ENCODE data around the gene FXYD6. TPM values are rescaled to one million over a fixed set of nuclear protein-coding genes. Genes with fewer than 3 reads are reported as not detected.

Gene FXYD6
- total and polyA plus RNA-seq, 9 of the 15 experiments (the other 6 are each of a cell fraction or from before 2014, with no cell fraction given) = 0.07 to 0.35 TPM; not detected in 7

- no peak for TF ChIP-seq PBX2 (CRISPR knock-in tag; IDR thresholded peaks at IDR 0.05; ENCODE audit: low read depth)
- TF ChIP-seq PBX2 (tag; conservative IDR thresholded peaks at IDR 0.05; ENCODE audit: low read depth) = peak; percentile 82
- no peak for TF ChIP-seq ADNP (tag; IDR thresholded peaks at IDR 0.05)
- peak; percentile 85; the same call in 1 of the 2 replicates for TF ChIP-seq CTBP1 (IDR thresholded peaks at IDR 0.05; ENCODE audit: borderline replicate concordance)
- no peak for TF ChIP-seq ZNF589 (CRISPR knock-in tag; IDR thresholded peaks at IDR 0.05; ENCODE audit: low read depth)
- no peak for TF ChIP-seq KDM1A (IDR thresholded peaks at IDR 0.05)
- TF ChIP-seq CBX3 (IDR thresholded peaks at IDR 0.05; ENCODE audit: borderline replicate concordance in 1 of 2, low read length in 2 of 2) = no peak
- peak; percentile 69; the same call in 1 of the 2 replicates for TF ChIP-seq NKRF (IDR thresholded peaks at IDR 0.05; ENCODE audit: borderline replicate concordance)
- TF ChIP-seq IRF9 (tag; IDR thresholded peaks at IDR 0.05) = no peak
- TF ChIP-seq DACH1 (IDR thresholded peaks at IDR 0.05; ENCODE audit: partially characterized antibody) = no peak
- TF ChIP-seq MAX (CRISPR knock-in tag; IDR thresholded peaks at IDR 0.05) = no peak
- peak; percentile 53 for TF ChIP-seq SMAD1 (IDR thresholded peaks at IDR 0.05; ENCODE audit: low read depth, low read length, partially characterized antibody)
- no peak for TF ChIP-seq MAFF (IDR thresholded peaks at IDR 0.05; ENCODE audit: low read length)
- no peak for TF ChIP-seq ZNF668 (CRISPR knock-in tag; IDR thresholded peaks at IDR 0.05)
- TF ChIP-seq MEF2A (IDR thresholded peaks at IDR 0.05; ENCODE audit: control insufficient read depth, low read depth, low read length) = no peak
- no peak for TF ChIP-seq SMAD4 (CRISPR knock-in tag; conservative IDR thresholded peaks at IDR 0.05)
- no peak for TF ChIP-seq SRSF7 (optimal IDR thresholded peaks at IDR 0.05; ENCODE audit: low read depth, low read length)
- TF ChIP-seq CSDE1 (IDR thresholded peaks at IDR 0.05) = no peak
- TF ChIP-seq POLR2AphosphoS2 (IDR thresholded peaks at IDR 0.05; ENCODE audit: low read length) = no peak
- TF ChIP-seq SIN3B (IDR thresholded peaks at IDR 0.05; ENCODE audit: low read depth) = no peak
- TF ChIP-seq POLR2B (IDR thresholded peaks at IDR 0.05; ENCODE audit: low read depth, partially characterized antibody) = peak; percentile 96
- peak; percentile 54 for TF ChIP-seq NEUROD1 (IDR thresholded peaks at IDR 0.05; ENCODE audit: borderline replicate concordance, low read depth, low read length, partially characterized antibody)
- no peak for TF ChIP-seq NR4A1 (CRISPR knock-in tag; IDR thresholded peaks at IDR 0.05)
- TF ChIP-seq NR4A1 (tag; IDR thresholded peaks at IDR 0.05) = 0 out of 2 replicates have a peak, but pooled peaks have one; percentile 32
- TF ChIP-seq POLR2A (conservative IDR thresholded peaks at IDR 0.05) = peak; percentile 92
Observed at GRCh38 chr11:117907276-117908108, 31.0 kb upstream of the FXYD6 start (continued).

Data from K562 (cell line).